HepG2 (cell line): ENCODE measurements around the gene CES2. TPM values are rescaled to one million over a fixed set of nuclear protein-coding genes. Genes with fewer than 3 reads are reported as not detected.
A peak's percentile ranks its signal among the peaks of the same experiment; 100 is the strongest.

Source experiments
- FOSL2 ChIP-seq: sonication (generic); formaldehyde crosslinking; IDR thresholded peaks from 2 replicates; pipeline ENCODE4 v1.4.0; 2020; ENCODE audit warnings: missing genetic modification reagents
- KDM3A ChIP-seq: IDR thresholded peaks from 2 replicates; pipeline ENCODE4 v1.6.1; 2018; ENCODE audit warnings: low read depth, missing compliant biosample characterization
- TFDP2 ChIP-seq: sonication (generic); formaldehyde crosslinking; IDR thresholded peaks from 2 replicates; pipeline ENCODE4 v1.4.0; 2020; ENCODE audit warnings: missing genetic modification reagents
- THAP7 ChIP-seq: sonication (generic); formaldehyde crosslinking; IDR thresholded peaks from 2 replicates; pipeline ENCODE4 v1.8.1; 2023; ENCODE audit warnings: mild to moderate bottlenecking, missing genetic modification reagents
- ZNF552 ChIP-seq: sonication (generic); formaldehyde crosslinking; IDR thresholded peaks from 2 replicates; pipeline ENCODE4 v1.9.0; 2022; ENCODE audit warnings: missing genetic modification reagents, mild to moderate bottlenecking, borderline replicate concordance
- polyA plus RNA-seq, 8 experiments: library from polyadenylated mRNA; depleted of rRNA in 3 of 8; stranded (reverse) in 7 of 8; unstranded in 1 of 8; fragments of >200 nt; fragmentation: Illumina TruSeq in 4 of 8; extraction: Trizol in 4 of 8; gene quantifications; 2 replicates each; pipeline versions ENCODE4 v1.2.1 to v1.2.3, GENCODE V29; 2011 to 2016; ENCODE audit warnings: low read depth in 4 of 8, missing spikeins in 1 of 8, mixed read lengths in 1 of 8; ENCODE audit not compliant: insufficient read depth in 1 of 8
- total RNA-seq, 5 experiments: library from RNA; depleted of rRNA; stranded (reverse); fragments of >200 nt; fragmentation: Illumina TruSeq; extraction: Trizol; gene quantifications; 2 replicates each; pipeline ENCODE4 v1.2.3, GENCODE V29; 2016; ENCODE audit warnings: low read depth in 1 of 5
- TF ChIP-seq, protein P1 (sequence below): sonication (generic); formaldehyde crosslinking; IDR thresholded peaks from 2 replicates; pipeline ENCODE4 v1.4.0; 2020; ENCODE audit warnings: missing genetic modification reagents
- TF ChIP-seq, protein P2 (sequence below): sonication (generic); formaldehyde crosslinking; IDR thresholded peaks from 2 replicates; pipeline ENCODE4 v1.9.0; 2021; ENCODE audit warnings: missing genetic modification reagents, mild to moderate bottlenecking, borderline replicate concordance
- TF ChIP-seq, protein P3 (sequence below), 2 experiments: sonication (generic) in 1 of 2; formaldehyde crosslinking in 1 of 2; IDR thresholded peaks; 2 replicates each; pipeline versions ENCODE4 v1.6.1 to v1.9.0; 2014 to 2022; ENCODE audit warnings: antibody characterized with exemption in 1 of 2, borderline replicate concordance in 1 of 2, inconsistent platforms in 1 of 2, low read depth in 1 of 2, missing genetic modification reagents in 1 of 2

Gene CES2
- total and polyA plus RNA-seq, 2 of the 13 experiments (the other 11 are each of a cell fraction or from before 2014, with no cell fraction given), result 50.6 to 63.8 TPM

DNA sequence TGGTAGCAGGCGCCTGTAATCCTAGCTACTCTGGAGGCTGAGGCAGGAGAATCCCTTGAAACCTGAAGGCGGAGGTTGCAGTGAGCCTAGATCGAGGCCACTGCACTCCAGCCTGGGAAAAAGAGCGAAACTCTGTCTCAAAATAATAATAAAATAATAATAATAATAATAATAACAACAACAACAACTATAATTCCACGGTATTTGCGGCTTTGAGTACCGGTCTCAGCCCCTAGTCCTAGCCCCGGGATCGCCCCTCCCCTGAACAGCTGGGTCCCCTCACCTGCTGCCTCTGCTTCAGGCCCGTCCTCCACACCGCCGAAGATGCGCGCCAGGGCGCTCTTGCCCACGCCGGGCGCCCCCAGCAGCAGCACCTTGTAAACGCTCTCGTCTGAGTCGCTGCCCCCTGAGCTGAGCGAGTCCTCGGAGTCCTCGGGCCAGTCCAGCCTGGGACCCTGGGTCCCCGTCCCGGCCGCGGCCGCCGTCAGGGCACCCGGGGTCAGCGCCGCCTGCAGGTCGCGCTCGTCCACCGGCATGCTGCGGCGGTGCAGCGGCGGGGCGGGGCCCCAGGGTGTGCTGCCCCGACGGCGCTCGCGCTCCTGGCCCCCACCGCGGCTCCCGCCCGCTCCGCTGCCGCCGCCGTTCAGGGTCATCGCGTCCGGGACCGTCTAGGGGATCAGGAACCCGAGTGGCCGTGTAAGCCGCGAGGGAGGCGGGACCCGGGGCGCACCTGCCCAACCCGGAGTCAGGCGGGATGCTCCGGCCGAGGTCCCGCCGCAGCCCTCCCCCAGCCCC, 10.6 kb upstream of the CES2 start (continued):
- TF ChIP-seq, protein P1, sequence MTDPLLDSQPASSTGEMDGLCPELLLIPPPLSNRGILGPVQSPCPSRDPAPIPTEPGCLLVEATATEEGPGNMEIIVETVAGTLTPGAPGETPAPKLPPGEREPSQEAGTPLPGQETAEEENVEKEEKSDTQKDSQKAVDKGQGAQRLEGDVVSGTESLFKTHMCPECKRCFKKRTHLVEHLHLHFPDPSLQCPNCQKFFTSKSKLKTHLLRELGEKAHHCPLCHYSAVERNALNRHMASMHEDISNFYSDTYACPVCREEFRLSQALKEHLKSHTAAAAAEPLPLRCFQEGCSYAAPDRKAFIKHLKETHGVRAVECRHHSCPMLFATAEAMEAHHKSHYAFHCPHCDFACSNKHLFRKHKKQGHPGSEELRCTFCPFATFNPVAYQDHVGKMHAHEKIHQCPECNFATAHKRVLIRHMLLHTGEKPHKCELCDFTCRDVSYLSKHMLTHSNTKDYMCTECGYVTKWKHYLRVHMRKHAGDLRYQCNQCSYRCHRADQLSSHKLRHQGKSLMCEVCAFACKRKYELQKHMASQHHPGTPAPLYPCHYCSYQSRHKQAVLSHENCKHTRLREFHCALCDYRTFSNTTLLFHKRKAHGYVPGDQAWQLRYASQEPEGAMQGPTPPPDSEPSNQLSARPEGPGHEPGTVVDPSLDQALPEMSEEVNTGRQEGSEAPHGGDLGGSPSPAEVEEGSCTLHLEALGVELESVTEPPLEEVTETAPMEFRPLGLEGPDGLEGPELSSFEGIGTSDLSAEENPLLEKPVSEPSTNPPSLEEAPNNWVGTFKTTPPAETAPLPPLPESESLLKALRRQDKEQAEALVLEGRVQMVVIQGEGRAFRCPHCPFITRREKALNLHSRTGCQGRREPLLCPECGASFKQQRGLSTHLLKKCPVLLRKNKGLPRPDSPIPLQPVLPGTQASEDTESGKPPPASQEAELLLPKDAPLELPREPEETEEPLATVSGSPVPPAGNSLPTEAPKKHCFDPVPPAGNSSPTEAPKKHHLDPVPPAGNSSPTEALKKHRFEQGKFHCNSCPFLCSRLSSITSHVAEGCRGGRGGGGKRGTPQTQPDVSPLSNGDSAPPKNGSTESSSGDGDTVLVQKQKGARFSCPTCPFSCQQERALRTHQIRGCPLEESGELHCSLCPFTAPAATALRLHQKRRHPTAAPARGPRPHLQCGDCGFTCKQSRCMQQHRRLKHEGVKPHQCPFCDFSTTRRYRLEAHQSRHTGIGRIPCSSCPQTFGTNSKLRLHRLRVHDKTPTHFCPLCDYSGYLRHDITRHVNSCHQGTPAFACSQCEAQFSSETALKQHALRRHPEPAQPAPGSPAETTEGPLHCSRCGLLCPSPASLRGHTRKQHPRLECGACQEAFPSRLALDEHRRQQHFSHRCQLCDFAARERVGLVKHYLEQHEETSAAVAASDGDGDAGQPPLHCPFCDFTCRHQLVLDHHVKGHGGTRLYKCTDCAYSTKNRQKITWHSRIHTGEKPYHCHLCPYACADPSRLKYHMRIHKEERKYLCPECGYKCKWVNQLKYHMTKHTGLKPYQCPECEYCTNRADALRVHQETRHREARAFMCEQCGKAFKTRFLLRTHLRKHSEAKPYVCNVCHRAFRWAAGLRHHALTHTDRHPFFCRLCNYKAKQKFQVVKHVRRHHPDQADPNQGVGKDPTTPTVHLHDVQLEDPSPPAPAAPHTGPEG (CRISPR knock-in tag), result peak; percentile 47; the same call in 1 of the 2 replicates
- 0 out of 2 replicates have a peak, but pooled peaks have one; percentile 16 for TF ChIP-seq TFDP2
- 0 out of 2 replicates have a peak, but pooled peaks have one; percentile 7 for TF ChIP-seq FOSL2 (CRISPR knock-in tag)
- no peak for TF ChIP-seq THAP7 (CRISPR knock-in tag)
- TF ChIP-seq, protein P2, sequence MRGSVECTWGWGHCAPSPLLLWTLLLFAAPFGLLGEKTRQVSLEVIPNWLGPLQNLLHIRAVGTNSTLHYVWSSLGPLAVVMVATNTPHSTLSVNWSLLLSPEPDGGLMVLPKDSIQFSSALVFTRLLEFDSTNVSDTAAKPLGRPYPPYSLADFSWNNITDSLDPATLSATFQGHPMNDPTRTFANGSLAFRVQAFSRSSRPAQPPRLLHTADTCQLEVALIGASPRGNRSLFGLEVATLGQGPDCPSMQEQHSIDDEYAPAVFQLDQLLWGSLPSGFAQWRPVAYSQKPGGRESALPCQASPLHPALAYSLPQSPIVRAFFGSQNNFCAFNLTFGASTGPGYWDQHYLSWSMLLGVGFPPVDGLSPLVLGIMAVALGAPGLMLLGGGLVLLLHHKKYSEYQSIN (CRISPR knock-in tag), result no peak
- no peak for TF ChIP-seq ZNF552
- TF ChIP-seq KDM3A (CRISPR knock-in tag), result no peak
- TF ChIP-seq, protein P3, sequence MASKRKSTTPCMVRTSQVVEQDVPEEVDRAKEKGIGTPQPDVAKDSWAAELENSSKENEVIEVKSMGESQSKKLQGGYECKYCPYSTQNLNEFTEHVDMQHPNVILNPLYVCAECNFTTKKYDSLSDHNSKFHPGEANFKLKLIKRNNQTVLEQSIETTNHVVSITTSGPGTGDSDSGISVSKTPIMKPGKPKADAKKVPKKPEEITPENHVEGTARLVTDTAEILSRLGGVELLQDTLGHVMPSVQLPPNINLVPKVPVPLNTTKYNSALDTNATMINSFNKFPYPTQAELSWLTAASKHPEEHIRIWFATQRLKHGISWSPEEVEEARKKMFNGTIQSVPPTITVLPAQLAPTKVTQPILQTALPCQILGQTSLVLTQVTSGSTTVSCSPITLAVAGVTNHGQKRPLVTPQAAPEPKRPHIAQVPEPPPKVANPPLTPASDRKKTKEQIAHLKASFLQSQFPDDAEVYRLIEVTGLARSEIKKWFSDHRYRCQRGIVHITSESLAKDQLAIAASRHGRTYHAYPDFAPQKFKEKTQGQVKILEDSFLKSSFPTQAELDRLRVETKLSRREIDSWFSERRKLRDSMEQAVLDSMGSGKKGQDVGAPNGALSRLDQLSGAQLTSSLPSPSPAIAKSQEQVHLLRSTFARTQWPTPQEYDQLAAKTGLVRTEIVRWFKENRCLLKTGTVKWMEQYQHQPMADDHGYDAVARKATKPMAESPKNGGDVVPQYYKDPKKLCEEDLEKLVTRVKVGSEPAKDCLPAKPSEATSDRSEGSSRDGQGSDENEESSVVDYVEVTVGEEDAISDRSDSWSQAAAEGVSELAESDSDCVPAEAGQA (IDR thresholded peaks at IDR 0.05; ENCODE audit: low read depth), result no peak
- TF ChIP-seq, protein P3 (CRISPR knock-in tag; IDR thresholded peaks at IDR 0.05; ENCODE audit: borderline replicate concordance), result peak; percentile 62; the same call in 1 of the 2 replicates
